Measurements from ENCODE around the gene LYRM4. TPM values are rescaled to one million over a fixed set of nuclear protein-coding genes. Genes with fewer than 3 reads are reported as not detected.

The LYRM4 gene
- total RNA-seq, 1 donor from 2014 or later: 28.5 TPM

GRCh38 chr6:5280920-5281319 lies 20.2 kb upstream of the LYRM4 start:
- no peaks in the 10 kb centered on the region for H3K9me3 ChIP-seq (replicated peaks)
- no peak overlapping the region for H3K27ac ChIP-seq (replicated peaks)
- no peak for TF ChIP-seq CTCF (IDR thresholded peaks at IDR 0.05; ENCODE audit: borderline replicate concordance)
- H3K36me3 ChIP-seq: no peaks in the 10 kb centered on the region
- H3K4me1 ChIP-seq: no peaks in the 10 kb centered on the region
- no peak for DNase-seq
- intact Hi-C loops (cut with micrococcal nuclease): no loop called here
- H3K27me3 ChIP-seq (ENCODE audit: low read depth): no peaks in the 10 kb centered on the region
- H3K4me3 ChIP-seq: no peak overlapping the region

DNA sequence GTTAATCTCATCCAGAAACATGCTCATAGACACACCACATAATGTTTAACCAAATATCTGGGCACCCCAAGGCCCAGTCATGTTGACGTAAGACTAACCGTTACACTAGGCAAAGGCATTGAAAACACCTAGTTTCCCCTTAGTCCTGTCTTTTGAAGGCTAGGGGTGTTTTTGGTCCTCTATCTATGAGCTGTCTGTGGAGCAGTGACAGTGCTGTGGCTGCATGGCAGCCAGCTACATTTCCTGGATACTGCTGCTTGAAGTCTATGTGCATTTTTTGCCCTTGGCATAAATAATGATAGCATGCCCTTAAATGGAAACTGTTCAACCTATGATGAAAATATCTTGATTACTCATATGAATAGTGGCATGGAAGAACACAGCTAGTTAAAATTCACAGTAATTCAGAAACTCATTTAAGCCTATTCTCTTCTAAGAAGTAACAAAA lies 19.2 kb upstream of the LYRM4 start:
- Histone ChIP-seq H3K9me3 (replicated peaks) (no peaks in the 10 kb centered on the region), H3K4me1 (no peaks in the 10 kb centered on the region), H3K27me3 (ENCODE audit: low read depth) (no peaks in the 10 kb centered on the region), H3K36me3 (no peaks in the 10 kb centered on the region), H3K27ac (replicated peaks) (no peak overlapping the region), H3K4me3 (no peak overlapping the region)
- no peak for DNase-seq
- intact Hi-C loops (cut with micrococcal nuclease): no loop called here
- no peak for TF ChIP-seq CTCF (IDR thresholded peaks at IDR 0.05; ENCODE audit: borderline replicate concordance)

DNA sequence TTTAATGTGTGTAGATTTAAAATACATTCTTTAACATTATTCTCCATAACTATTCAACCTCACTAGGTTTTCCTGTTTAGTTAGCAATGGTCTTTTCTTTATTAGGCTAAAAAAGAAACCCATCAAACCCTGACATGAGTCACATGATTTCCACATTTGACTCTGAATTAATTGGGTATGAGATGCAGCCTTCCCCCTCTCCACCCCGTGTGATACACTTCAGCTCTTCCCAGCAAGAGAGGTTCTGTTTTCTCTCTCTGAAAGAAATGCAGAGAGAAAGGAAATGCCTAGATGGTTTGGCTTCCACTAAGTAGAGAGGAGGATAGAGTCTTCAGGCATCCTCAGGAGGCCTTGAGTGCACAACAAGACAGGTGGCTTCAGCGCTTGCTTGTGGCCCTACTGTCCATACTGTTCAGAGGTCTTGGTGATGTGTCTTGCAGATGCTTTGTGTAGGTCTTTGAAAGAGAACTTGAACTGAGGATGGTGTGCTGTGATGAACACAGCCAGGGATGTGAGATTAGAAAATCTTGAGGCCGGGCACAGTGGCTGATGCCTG lies 17.9 kb upstream of the LYRM4 start:
- Histone ChIP-seq H3K36me3 (no peaks in the 10 kb centered on the region), H3K4me3 (no peak overlapping the region), H3K27ac (replicated peaks) (no peak overlapping the region), H3K9me3 (replicated peaks) (no peaks in the 10 kb centered on the region), H3K27me3 (ENCODE audit: low read depth) (no peaks in the 10 kb centered on the region), H3K4me1 (no peaks in the 10 kb centered on the region)
- no peak for TF ChIP-seq CTCF (IDR thresholded peaks at IDR 0.05; ENCODE audit: borderline replicate concordance)
- DNase-seq: no peak
- intact Hi-C loops (cut with micrococcal nuclease): no loop called here

GRCh38 chr6:5278047-5278446 lies 17.3 kb upstream of the LYRM4 start:
- Histone ChIP-seq H3K9me3 (replicated peaks) (no peaks in the 10 kb centered on the region), H3K36me3 (no peaks in the 10 kb centered on the region), H3K4me1 (no peaks in the 10 kb centered on the region), H3K27ac (replicated peaks) (no peak overlapping the region), H3K27me3 (ENCODE audit: low read depth) (no peaks in the 10 kb centered on the region), H3K4me3 (no peak overlapping the region)
- intact Hi-C loops (cut with micrococcal nuclease): no loop called here
- DNase-seq: no peak
- TF ChIP-seq CTCF (IDR thresholded peaks at IDR 0.05; ENCODE audit: borderline replicate concordance): no peak

- no peaks in the 10 kb centered on the region for H3K36me3 ChIP-seq
- H3K4me3 ChIP-seq: no peak overlapping the region
- no peaks in the 10 kb centered on the region for H3K9me3 ChIP-seq (replicated peaks)
- no peaks in the 10 kb centered on the region for H3K27me3 ChIP-seq (ENCODE audit: low read depth)
- DNase-seq: no peak
- intact Hi-C loops (cut with micrococcal nuclease): no loop called here
- TF ChIP-seq CTCF (IDR thresholded peaks at IDR 0.05; ENCODE audit: borderline replicate concordance): no peak
- H3K4me1 ChIP-seq: no peaks in the 10 kb centered on the region
- no peak overlapping the region for H3K27ac ChIP-seq (replicated peaks)
Measured at GRCh38 chr6:5277589-5277988, 16.8 kb upstream of the LYRM4 start.

Measured in left ventricle myocardium inferior (tissue), 1 donor.